Testis (tissue), 3 donors: ENCODE data around the gene DPP6. TPM values are rescaled to one million over a fixed set of nuclear protein-coding genes. Genes with fewer than 3 reads are reported as not detected.

Source experiments
- DNase-seq: peaks from one replicate; pipeline ENCODE4 v3.0.0-alpha.2; 2019
- H3K27ac ChIP-seq, 2 donors: fragments of 200-600 bp; sonication (generic); one replicate each; pipeline ENCODE4 v1.5.1; 2019
- H3K27me3 ChIP-seq: fragments of 200-600 bp; sonication (generic); one replicate; pipeline ENCODE4 v1.5.1; 2019
- H3K36me3 ChIP-seq: fragments of 200-600 bp; sonication (generic); one replicate; pipeline ENCODE4 v1.5.1; 2017; ENCODE audit warnings: low read depth; ENCODE audit errors: missing control alignments
- H3K4me1 ChIP-seq: fragments of 200-600 bp; sonication (generic); one replicate; pipeline ENCODE4 v1.5.1; 2019
- H3K4me3 ChIP-seq, 2 donors: fragments of 200-600 bp; sonication (generic); one replicate each; pipeline ENCODE4 v1.5.1; 2017 to 2019
- H3K9me3 ChIP-seq: fragments of 200-600 bp; sonication (generic); one replicate; pipeline ENCODE4 v1.5.1; 2017
- CTCF ChIP-seq, 3 experiments: fragments of 450-650 bp in 2 of 3; fragments of 200-600 bp in 1 of 3; sonication (generic) in 1 of 3; IDR thresholded peaks; one replicate each; pipeline ENCODE4 v1.5.1; 2016 to 2019; ENCODE audit warnings: antibody characterized with exemption in 3 of 3, mild to moderate bottlenecking in 2 of 3, moderate library complexity in 1 of 3
- POLR2A ChIP-seq: fragments of 450-650 bp; IDR thresholded peaks from one replicate; pipeline ENCODE4 v1.6.1; 2017; ENCODE audit warnings: antibody characterized with exemption, mild to moderate bottlenecking, moderate library complexity
- WGBS, 2 donors: methylation state at CpG; one replicate each; pipeline ENCODE4 v1.1.5; 2018; 5-methylcytosine and 5-hydroxymethylcytosine counted together
- intact Hi-C: fragments of 100-400 bp; cut with DNase I; formaldehyde crosslinking; loops from one replicate; pipeline ENCODE4 v1.15.1; 2023; ENCODE audit warnings: low total_unique reads
- polyA plus RNA-seq: library from polyadenylated mRNA; stranded (reverse); fragments of 350-450 nt; fragmentation: Illumina TruSeq; extraction: RNeasy Lipid Tissue Mini Kit (QIAGEN cat#74804); gene quantifications from one replicate; pipeline ENCODE4 v1.2.3, GENCODE V29; 2014; ENCODE audit warnings: low read depth, low replicate concordance; ENCODE audit not compliant: insufficient read depth
- total RNA-seq, 2 donors: library from RNA; depleted of rRNA; stranded (reverse); fragments of >200 nt; gene quantifications; one replicate each; pipeline ENCODE4 v1.2.3, GENCODE V29; 2016

DPP6 gene
- total and polyA plus RNA-seq, 3 donors from 2014 or later: 26.0 to 78.3 (median 52.8) TPM

- no peak overlapping the region for H3K4me3 ChIP-seq
- no peaks in the 10 kb centered on the region for H3K27me3 ChIP-seq
- TF ChIP-seq CTCF (IDR thresholded peaks at IDR 0.05) (no peak), POLR2A (no peak)
- intact Hi-C loops: no loop called here
- DNase-seq: no peak
- H3K9me3 ChIP-seq: no peaks in the 10 kb centered on the region
- no peaks in the 10 kb centered on the region for H3K4me1 ChIP-seq
- H3K27ac ChIP-seq: no peak overlapping the region
- WGBS, 2 donors: 36 to 40% methylated on average over 10 of the region's 10 CpGs
- H3K36me3 ChIP-seq: no peaks in the 10 kb centered on the region
Observed at GRCh38 chr7:154867068-154867467, 814.9 kb downstream of the DPP6 start.

DNA sequence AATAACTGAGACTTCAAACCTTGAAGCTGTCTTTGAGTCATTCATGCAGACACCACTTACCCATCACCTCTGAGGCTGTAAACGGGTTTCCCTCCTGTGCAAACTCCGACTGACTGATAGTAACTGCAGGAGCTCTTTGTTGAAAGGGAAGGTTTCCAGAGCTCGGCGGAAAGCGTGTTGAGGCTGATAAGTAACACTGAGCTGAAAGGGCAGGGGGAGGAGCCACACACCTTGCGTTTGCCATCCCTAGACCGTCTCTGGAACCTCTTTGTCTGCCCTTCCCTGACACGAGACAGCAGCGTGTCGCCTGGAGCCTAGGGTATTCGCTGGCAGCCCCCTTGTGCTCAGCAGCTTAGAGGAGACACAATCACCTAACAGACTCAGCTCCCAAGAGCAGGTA, 816.7 kb downstream of the DPP6 start:
- Histone ChIP-seq H3K9me3 (no peaks in the 10 kb centered on the region), H3K27ac (no peak overlapping the region), H3K36me3 (no peaks in the 10 kb centered on the region), H3K4me1 (no peaks in the 10 kb centered on the region), H3K4me3 (no peak overlapping the region), H3K27me3 (no peaks in the 10 kb centered on the region)
- intact Hi-C loops: no loop called here
- WGBS, 2 donors: 20 to 55% methylated on average over 11 of the region's 11 CpGs
- TF ChIP-seq POLR2A (no peak), CTCF (IDR thresholded peaks at IDR 0.05) (no peak)
- DNase-seq: no peak

GRCh38 chr7:154869436-154869835, 817.2 kb downstream of the DPP6 start:
- 87 to 88% methylated on average over 10 of the region's 10 CpGs for WGBS, 2 donors
- no peak for DNase-seq
- H3K4me3 ChIP-seq: no peak overlapping the region
- no peaks in the 10 kb centered on the region for H3K27me3 ChIP-seq
- TF ChIP-seq CTCF (IDR thresholded peaks at IDR 0.05): no peak
- no peak for TF ChIP-seq POLR2A
- H3K27ac ChIP-seq: no peak overlapping the region
- H3K9me3 ChIP-seq: no peaks in the 10 kb centered on the region
- intact Hi-C loops: no loop called here
- H3K4me1 ChIP-seq: no peaks in the 10 kb centered on the region
- no peaks in the 10 kb centered on the region for H3K36me3 ChIP-seq

- Histone ChIP-seq H3K27ac (no peak overlapping the region), H3K27me3 (no peaks in the 10 kb centered on the region), H3K4me1 (no peaks in the 10 kb centered on the region), H3K36me3 (no peaks in the 10 kb centered on the region), H3K9me3 (no peaks in the 10 kb centered on the region), H3K4me3 (no peak overlapping the region)
- TF ChIP-seq POLR2A: no peak
- TF ChIP-seq CTCF (IDR thresholded peaks at IDR 0.05): no peak
- intact Hi-C loops: no loop called here
- DNase-seq: no peak
- 52 to 57% methylated on average over 4 of the region's 4 CpGs for WGBS, 2 donors
Observed at GRCh38 chr7:154871507-154871906, 819.3 kb downstream of the DPP6 start.

GRCh38 chr7:154871928-154872750, 819.9 kb downstream of the DPP6 start:
- no peak overlapping the region for H3K4me3 ChIP-seq
- TF ChIP-seq POLR2A (no peak), CTCF (IDR thresholded peaks at IDR 0.05) (no peak)
- no peaks in the 10 kb centered on the region for H3K4me1 ChIP-seq
- no peak for DNase-seq
- WGBS, 2 donors: 77 to 84% methylated on average over 16 to 20 of the region's 20 CpGs
- no peaks in the 10 kb centered on the region for H3K9me3 ChIP-seq
- H3K27ac ChIP-seq: no peak overlapping the region
- H3K36me3 ChIP-seq: no peaks in the 10 kb centered on the region
- no peaks in the 10 kb centered on the region for H3K27me3 ChIP-seq
- intact Hi-C loops: no loop called here
